ENCODE measurements around the gene SRPRA. TPM values are rescaled to one million over a fixed set of nuclear protein-coding genes. Genes with fewer than 3 reads are reported as not detected.

SRPRA gene
- total RNA-seq, 1 donor from 2014 or later = 130 TPM

DNA sequence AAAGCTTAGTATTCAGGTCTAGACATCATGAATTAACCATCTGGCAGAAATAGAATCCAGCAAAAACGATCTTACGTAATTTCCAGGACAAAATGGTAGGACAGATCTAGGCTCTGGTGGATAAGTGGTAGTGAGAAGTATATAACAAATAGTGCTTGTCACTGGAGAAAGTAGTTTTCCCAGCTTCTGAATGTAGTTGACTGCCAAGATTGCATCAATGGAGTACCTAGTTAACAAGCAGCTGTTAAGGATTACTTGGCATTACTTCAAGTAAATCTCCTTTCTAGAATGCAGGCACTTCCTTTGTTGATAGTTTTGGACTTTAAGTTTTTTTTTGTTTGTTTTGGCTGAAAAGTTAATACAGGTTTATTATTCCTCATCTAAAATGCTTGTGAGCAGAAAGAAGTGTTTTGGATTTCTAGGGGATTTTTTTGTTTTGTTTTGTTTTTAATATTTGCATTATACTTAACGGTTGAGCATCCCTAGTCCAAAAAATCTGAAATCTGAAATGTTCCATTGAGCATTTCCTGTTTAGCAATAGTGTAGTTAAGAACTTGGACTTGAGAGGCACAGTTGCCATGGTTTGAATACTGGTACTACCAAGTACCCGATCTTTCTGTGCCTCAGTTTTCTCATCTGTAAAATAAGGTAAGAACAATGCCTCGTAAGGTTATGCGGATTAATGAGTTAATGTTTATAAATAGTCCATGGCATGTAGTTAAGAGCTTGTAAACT, 36.8 kb downstream of the SRPRA start:
- DNase-seq (ENCODE audit: low spot score) = no peak

DNA sequence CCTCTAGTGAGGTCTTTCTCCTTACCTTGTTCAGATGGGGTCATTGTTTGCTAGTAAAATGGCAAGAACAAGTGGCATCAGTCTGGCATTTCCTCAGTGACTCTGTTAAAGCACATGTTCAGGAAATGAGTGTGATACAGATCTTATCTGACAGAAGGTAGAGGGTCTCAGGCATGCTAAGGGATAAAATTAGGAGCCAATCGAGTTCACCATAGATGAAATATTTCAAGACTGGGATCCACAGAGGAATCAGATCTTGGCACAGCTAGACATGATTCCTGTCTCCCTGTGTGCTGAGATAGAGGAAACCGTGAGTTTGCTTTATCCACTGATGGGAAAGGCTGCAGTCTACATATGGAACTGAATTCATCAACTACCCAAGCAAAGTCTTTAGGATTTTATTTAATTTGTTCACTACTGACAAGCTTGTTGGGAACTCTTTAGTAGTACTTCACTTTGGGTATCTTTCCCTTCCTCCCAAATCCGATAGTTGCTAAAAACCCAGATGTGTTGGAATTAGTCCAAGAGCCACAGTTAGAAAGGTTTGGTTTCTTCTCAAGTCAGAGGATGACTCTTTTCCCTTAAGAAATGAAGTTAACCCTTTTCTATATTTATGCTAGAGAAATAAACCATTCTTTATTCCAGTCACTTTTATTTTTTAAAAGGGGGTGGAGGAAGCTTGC, 38.7 kb downstream of the SRPRA start:
- no peak for DNase-seq (ENCODE audit: low spot score)

DNA sequence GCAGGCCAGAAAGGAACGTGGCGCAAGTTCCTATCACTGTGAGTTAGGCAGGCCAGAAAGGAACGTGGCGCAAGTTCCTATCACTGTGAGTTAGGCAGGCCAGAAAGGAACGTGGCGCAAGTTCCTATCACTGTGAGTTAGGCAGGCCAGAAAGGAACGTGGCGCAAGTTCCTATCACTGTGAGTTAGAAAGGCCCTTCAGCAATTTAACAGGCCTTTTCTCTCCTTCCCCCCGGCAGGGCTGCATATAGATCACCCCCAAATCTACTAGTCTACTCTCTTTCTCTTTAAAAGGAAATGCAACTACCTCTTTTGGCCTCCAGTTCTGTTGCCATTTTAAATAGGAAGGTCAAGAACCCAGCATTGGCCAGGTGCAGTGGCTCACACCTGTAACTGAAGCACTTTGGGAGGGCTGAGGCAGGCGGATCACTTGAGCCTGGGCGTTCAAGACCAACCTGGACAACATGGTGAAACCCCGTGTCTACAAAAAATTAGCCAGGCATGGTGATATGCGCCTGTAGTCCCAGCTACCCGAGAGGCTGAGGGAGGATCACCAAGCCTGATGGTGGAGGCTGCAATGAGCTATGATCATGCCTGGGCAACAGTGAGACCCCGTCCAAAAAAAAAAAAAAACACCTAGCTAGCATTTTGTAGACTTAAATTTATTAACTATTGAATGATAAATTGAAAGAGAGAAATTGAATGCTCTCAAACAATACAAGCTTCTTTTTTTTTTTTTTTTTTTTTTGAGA, 42.2 kb downstream of the SRPRA start:
- DNase-seq (ENCODE audit: low spot score) = no peak

DNA sequence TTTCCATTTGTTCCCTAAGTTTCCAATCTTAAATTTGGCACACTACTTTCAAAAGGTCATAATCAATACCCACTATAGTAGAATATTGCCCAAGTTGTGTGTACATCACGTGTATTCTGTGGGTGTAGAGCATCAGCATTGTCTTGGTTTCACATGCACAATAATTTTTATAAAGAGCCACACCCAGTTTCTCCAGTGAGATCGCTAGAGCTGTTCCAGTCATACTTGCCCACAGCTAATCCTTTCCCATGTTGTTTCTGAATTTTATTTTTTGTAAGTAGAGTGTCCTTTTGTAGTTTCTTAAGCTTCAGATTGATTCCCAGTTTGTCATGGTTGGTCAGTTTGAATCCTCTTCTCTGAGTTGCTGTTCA, 43.4 kb downstream of the SRPRA start:
- DNase-seq (ENCODE audit: low spot score) = no peak

DNA sequence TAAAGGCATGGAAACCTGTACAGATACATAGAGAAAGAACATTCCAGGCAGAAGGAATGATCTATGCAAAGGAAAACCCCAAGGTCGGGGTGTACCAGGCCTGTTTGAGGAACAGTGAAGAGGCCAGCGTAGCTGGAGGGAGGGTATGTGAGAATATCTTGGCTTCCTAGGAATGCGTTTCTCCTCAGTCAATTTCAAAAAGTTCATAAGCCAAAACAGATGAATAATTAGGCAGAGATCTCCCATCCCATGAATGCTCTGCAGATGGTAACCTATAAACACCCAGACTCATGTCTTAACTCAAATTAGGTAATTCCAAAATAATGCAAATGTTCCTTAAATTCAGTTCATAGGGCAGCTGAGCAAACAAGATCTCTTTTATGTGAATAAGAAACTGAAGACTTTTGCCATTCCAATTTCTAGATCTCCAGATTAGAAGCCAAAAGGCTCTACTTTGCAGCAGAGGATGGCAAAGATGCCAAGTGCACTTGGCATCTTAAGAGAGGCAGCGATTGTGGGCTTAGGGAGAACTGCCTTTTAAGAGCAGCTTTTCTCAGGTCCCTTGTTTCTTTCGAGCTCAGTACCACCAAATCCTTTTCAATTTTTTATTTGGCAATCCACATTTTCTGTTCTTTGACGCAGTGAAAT, 43.9 kb downstream of the SRPRA start:
- no peak for DNase-seq (ENCODE audit: low spot score)

DNA sequence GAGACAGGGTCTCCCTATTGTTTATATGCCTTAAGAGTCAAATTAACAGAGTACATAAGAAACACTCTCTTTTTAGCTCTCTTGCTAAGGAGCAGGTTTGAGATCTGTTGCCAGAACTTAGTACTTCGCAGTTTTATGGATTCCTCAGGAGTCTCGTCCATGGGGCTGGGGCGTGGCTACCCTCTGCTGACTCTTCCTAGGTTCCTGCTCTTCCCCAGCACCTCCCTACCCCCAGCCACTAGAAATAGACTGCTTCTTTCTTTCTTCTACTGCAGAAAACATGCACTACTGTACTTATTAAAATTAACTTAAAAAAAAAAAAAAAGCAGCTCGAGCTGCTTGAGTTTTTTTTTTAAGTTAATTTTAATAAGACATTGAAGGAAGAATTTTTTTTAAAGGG, 49.1 kb downstream of the SRPRA start:
- DNase-seq (ENCODE audit: low spot score) = no peak

DNA sequence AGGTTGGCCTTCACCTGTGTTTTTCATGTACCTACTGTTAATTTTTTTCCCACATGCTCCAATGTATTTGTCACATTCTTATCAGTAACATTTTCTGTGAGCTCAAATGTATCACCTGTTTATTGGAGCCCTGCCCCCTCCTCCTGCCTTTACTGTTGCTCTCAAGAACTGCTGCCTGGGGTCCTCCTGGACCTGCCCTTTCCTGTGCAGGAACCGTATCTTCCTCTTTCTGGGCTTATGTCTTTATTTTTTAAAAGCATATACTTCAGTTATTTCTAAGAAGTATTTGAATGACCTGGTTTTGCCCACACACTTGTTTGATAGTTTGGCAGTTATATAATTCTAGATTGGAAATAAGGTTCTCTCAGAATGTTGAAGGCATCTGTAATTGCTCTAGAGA, 51.2 kb downstream of the SRPRA start:
- no peak for DNase-seq (ENCODE audit: low spot score)

DNA sequence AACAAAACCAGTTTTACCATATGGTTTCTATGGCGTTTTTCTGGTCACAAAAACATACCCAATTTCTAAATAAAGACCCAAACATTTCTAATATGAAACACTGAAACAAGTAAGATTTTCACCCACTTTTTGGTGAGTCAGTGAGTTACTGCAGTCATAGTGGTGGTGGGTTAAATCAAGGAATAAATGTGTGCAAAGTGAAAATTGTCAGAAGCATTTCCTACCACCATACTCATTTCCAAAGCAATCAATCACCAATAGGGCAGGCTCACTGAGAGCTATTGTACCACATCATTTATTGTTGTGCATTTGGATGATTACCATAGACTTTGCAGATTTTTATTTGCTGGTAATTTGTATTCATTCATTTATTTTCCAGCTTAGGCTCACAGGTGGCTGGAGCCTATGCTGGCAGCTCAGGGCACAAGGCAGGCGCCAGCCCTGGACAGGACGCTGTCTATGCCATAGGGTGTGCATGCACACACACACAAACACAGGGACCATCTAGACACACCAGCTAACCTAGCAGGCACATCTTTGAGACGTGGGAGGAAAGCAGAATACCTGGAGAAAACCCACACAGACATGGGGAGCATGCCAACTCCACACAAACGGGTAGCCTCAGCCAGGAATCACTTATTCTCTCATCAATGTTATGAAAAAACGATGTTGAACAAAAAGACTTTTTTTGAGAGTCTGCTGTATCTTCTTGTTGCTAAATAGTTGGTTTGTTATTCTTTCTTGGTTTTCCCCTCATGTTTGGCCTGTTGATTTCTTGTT, 52.0 kb downstream of the SRPRA start:
- no peak for DNase-seq (ENCODE audit: low spot score)

DNA sequence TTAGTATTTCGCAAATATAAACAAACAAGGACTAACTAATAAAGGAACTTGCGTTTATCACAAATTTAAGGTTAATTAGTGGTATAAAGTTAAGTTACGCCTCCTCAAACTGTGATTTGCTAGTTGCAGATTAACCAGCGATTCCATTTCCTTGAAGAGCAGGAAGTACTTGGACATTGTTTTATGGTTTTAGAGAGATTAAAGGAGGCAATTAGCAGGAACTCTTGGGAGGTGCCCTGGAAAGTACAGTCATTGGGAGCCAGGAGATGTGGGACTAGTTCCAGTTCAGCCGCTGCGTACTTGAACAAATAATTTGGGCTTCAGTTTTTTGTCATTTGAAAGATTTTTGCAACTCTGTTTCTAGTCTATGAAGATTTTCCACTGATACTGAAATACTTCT, 53.9 kb downstream of the SRPRA start:
- DNase-seq (ENCODE audit: low spot score) = no peak

DNA sequence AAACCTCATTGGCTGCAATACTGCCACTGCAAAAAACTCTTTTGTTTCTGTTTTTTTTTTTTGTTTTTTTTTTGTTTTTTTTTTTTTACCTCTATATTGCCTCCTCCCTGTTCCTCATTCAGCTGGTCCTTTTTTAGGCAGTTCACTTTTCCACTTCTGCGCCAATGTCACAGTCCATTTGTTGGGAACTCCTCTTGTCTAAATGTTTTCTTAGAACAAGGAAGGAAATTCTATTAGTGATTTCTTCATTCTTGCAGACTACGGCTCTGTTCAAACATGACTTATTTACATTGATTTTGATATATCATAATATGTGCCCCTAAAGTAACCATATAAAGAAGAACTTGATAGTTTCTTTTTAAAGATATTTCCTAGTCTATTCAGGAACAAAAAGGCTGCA, 54.3 kb downstream of the SRPRA start:
- no peak for DNase-seq (ENCODE audit: low spot score)

Other genes with a start within 250 kb of the SRPRA start
- 7.4 TPM for gene CDON, start 206.0 kb downstream of the SRPRA start, total RNA-seq
- gene RPUSD4, start 57.2 kb downstream of the SRPRA start, total RNA-seq = 24.7 TPM
- 22.2 TPM for gene FAM118B, start 57.1 kb downstream of the SRPRA start, total RNA-seq
- 29.8 TPM for gene FOXRED1, start 259 bp upstream of the SRPRA start, total RNA-seq
- gene TIRAP, start 14.2 kb upstream of the SRPRA start, total RNA-seq = 14.5 TPM
- gene DCPS, start 35.2 kb upstream of the SRPRA start, total RNA-seq = 23.2 TPM
- 46.4 TPM for gene ST3GAL4, start 86.8 kb upstream of the SRPRA start, total RNA-seq